ENCODE results near the gene SLC9C1.

The SLC9C1 gene

GRCh38 chr3:112132088-112132487 is 161.9 kb downstream of the SLC9C1 start:
- Histone ChIP-seq H3K4me3 (ENCODE audit: low read depth in 1 of 2, low read length in 2 of 2) (no peak overlapping the region), H3K9me3 (ENCODE audit: insufficient read depth, low read length, severe bottlenecking) (no peaks in the 10 kb centered on the region), H3K27ac (ENCODE audit: low read length) (no peak overlapping the region), H3K27me3 (ENCODE audit: insufficient read depth, low read length, poor library complexity) (peaks cover 4% of the 10 kb centered on the region), H3K36me3 (ENCODE audit: insufficient read depth, low read length) (no peaks in the 10 kb centered on the region), H3K9ac (ENCODE audit: low read depth, low read length) (no peak overlapping the region), H2AFZ (ENCODE audit: low read depth, low read length) (no peak overlapping the region), H4K20me1 (ENCODE audit: insufficient read depth, low read length) (no peaks in the 10 kb centered on the region), H3K4me1 (ENCODE audit: insufficient read depth, low read length) (no peaks in the 10 kb centered on the region), H3K4me2 (ENCODE audit: insufficient read depth, low read length) (no peak overlapping the region), H3K79me2 (ENCODE audit: insufficient read depth, low read length) (no peaks in the 10 kb centered on the region)
- DNase-seq: no peak
- TF ChIP-seq CTCF (IDR thresholded peaks at IDR 0.05; ENCODE audit: borderline replicate concordance, extremely low read depth, low read length, poor library complexity, severe bottlenecking) (no peak), EZH2 (IDR thresholded peaks at IDR 0.05; ENCODE audit: borderline replicate concordance, low read depth, low read length, severe bottlenecking) (no peak)
- no peak for ATAC-seq (ENCODE audit: insufficient read depth, low read depth)

GRCh38 chr3:112131111-112131510 is 162.9 kb downstream of the SLC9C1 start:
- Histone ChIP-seq H3K27me3 (ENCODE audit: insufficient read depth, low read length, poor library complexity) (peaks cover 4% of the 10 kb centered on the region), H4K20me1 (ENCODE audit: insufficient read depth, low read length) (no peaks in the 10 kb centered on the region), H3K27ac (ENCODE audit: low read length) (no peak overlapping the region), H3K4me2 (ENCODE audit: insufficient read depth, low read length) (no peak overlapping the region), H3K4me3 (ENCODE audit: low read depth in 1 of 2, low read length in 2 of 2) (no peak overlapping the region), H3K36me3 (ENCODE audit: insufficient read depth, low read length) (no peaks in the 10 kb centered on the region), H3K9ac (ENCODE audit: low read depth, low read length) (no peak overlapping the region), H3K79me2 (ENCODE audit: insufficient read depth, low read length) (no peaks in the 10 kb centered on the region), H2AFZ (ENCODE audit: low read depth, low read length) (no peak overlapping the region), H3K9me3 (ENCODE audit: insufficient read depth, low read length, severe bottlenecking) (no peaks in the 10 kb centered on the region), H3K4me1 (ENCODE audit: insufficient read depth, low read length) (no peaks in the 10 kb centered on the region)
- ATAC-seq (ENCODE audit: insufficient read depth, low read depth) (no peak), DNase-seq (no peak)
- TF ChIP-seq CTCF (IDR thresholded peaks at IDR 0.05; ENCODE audit: borderline replicate concordance, extremely low read depth, low read length, poor library complexity, severe bottlenecking): no peak
- no peak for TF ChIP-seq EZH2 (IDR thresholded peaks at IDR 0.05; ENCODE audit: borderline replicate concordance, low read depth, low read length, severe bottlenecking)

DNA sequence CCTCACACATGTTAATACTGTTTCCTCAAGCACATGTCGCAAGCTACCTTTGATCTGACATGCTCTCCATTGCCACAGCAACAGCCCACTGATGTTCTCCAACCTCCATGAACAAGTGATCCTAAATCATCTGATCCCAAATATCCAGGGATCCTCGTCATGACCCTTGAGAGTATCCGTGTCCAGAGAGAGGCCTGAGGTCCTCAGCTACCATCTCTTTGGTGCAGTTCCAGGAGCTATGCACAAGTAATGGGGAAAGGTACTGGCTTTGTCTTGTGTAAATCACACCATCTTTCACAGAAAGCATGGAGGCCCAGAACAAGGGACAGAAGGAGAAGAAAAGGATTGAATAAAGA is 163.4 kb downstream of the SLC9C1 start:
- H3K9ac ChIP-seq (ENCODE audit: low read depth, low read length): no peak overlapping the region
- H2AFZ ChIP-seq (ENCODE audit: low read depth, low read length): no peak overlapping the region
- no peaks in the 10 kb centered on the region for H3K36me3 ChIP-seq (ENCODE audit: insufficient read depth, low read length)
- H3K27me3 ChIP-seq (ENCODE audit: insufficient read depth, low read length, poor library complexity): peaks cover 4% of the 10 kb centered on the region
- TF ChIP-seq CTCF (IDR thresholded peaks at IDR 0.05; ENCODE audit: borderline replicate concordance, extremely low read depth, low read length, poor library complexity, severe bottlenecking) (no peak), EZH2 (IDR thresholded peaks at IDR 0.05; ENCODE audit: borderline replicate concordance, low read depth, low read length, severe bottlenecking) (no peak)
- H3K9me3 ChIP-seq (ENCODE audit: insufficient read depth, low read length, severe bottlenecking): no peaks in the 10 kb centered on the region
- no peak for ATAC-seq (ENCODE audit: insufficient read depth, low read depth)
- H4K20me1 ChIP-seq (ENCODE audit: insufficient read depth, low read length): no peaks in the 10 kb centered on the region
- DNase-seq: no peak
- H3K4me1 ChIP-seq (ENCODE audit: insufficient read depth, low read length): no peaks in the 10 kb centered on the region
- H3K79me2 ChIP-seq (ENCODE audit: insufficient read depth, low read length): no peaks in the 10 kb centered on the region
- H3K4me2 ChIP-seq (ENCODE audit: insufficient read depth, low read length): no peak overlapping the region
- H3K4me3 ChIP-seq (ENCODE audit: low read depth in 1 of 2, low read length in 2 of 2): no peak overlapping the region
- no peak overlapping the region for H3K27ac ChIP-seq (ENCODE audit: low read length)
